Peyer's patch (tissue), 4 donors: Measurements from ENCODE around the gene SIGLEC7.

Source experiments
- CTCF ChIP-seq, 6 experiments: fragments of 450-650 bp in 4 of 6; fragments of 200-600 bp in 2 of 6; sonication (generic) in 1 of 6; IDR thresholded peaks; one replicate each; pipeline ENCODE4 v1.5.1; 2017 to 2019; ENCODE audit warnings: antibody characterized with exemption in 6 of 6, mild to moderate bottlenecking in 3 of 6, moderate library complexity in 1 of 6
- POLR2A ChIP-seq, 2 donors: fragments of 450-650 bp; IDR thresholded peaks; one replicate each; pipeline ENCODE4 v1.5.1; 2017; ENCODE audit warnings: antibody characterized with exemption in 2 of 2, mild to moderate bottlenecking in 2 of 2, moderate library complexity in 2 of 2

GRCh38 chr19:51185868-51186215 lies 43.7 kb downstream of the SIGLEC7 start:
- TF ChIP-seq POLR2A (IDR thresholded peaks at IDR 0.05) (no peak), CTCF (IDR thresholded peaks at IDR 0.05) (no peak)
